OCI-LY3 (cell line): Measurements from ENCODE around the gene BUB1.

Source experiments
- H2AFZ ChIP-seq: fragments of 200-600, 300-600 bp; shearing (Covaris generic); 2 replicates; pipeline ENCODE4 v1.6.0; 2014; ENCODE audit warnings: antibody characterized with exemption, low read depth, low read length
- H3K27ac ChIP-seq: fragments of 200-600, 300-600 bp; sonication (generic); 2 replicates; pipeline ENCODE4 v1.5.1; 2014; ENCODE audit warnings: mild to moderate bottlenecking, low read length, moderate library complexity, mixed read lengths
- H3K27me3 ChIP-seq: fragments of 200-600, 300-600 bp; sonication (generic); 2 replicates; pipeline ENCODE4 v1.6.1; 2014; ENCODE audit warnings: low read depth, low read length, mixed read lengths
- H3K36me3 ChIP-seq: fragments of 200-600, 300-600 bp; sonication (generic); replicated peaks from 2 replicates; pipeline ENCODE3; 2014; ENCODE audit warnings: low read depth, low read length, mixed read lengths
- H3K4me1 ChIP-seq: fragments of 300-600, 200-600 bp; sonication (generic); 2 replicates; pipeline ENCODE4 v1.6.1; 2014; ENCODE audit warnings: low read length, mixed read lengths
- H3K4me2 ChIP-seq: fragments of 200-600, 300-600 bp; sonication (generic); 2 replicates; pipeline ENCODE4 v1.6.1; 2014; ENCODE audit warnings: low read length, mixed read lengths
- H3K4me3 ChIP-seq: fragments of 300-600, 200-600 bp; sonication (generic); 2 replicates; pipeline ENCODE4 v1.5.1; 2014; ENCODE audit warnings: antibody characterized with exemption, mild to moderate bottlenecking, low read length, moderate library complexity
- H3K79me2 ChIP-seq: fragments of 300-600, 200-600 bp; shearing (Covaris generic); 2 replicates; pipeline ENCODE4 v1.6.1; 2014; ENCODE audit warnings: mild to moderate bottlenecking, low read length, mixed read lengths
- H3K9ac ChIP-seq: fragments of 300-600, 200-600 bp; shearing (Covaris generic); 2 replicates; pipeline ENCODE4 v1.6.0; 2014; ENCODE audit warnings: mild to moderate bottlenecking, low read length, moderate library complexity
- H3K9me3 ChIP-seq: fragments of 200-600, 300-600 bp; shearing (Covaris generic); 2 replicates; pipeline ENCODE4 v1.6.1; 2014; ENCODE audit warnings: low read length, mixed read lengths; ENCODE audit not compliant: insufficient read depth
- H4K20me1 ChIP-seq: fragments of 200-600, 300-600 bp; sonication (generic); 2 replicates; pipeline ENCODE4 v1.6.1; 2016; ENCODE audit warnings: low read length, mixed read lengths; ENCODE audit not compliant: insufficient read depth
- CTCF ChIP-seq: fragments of 200-600, 300-600 bp; sonication (generic); IDR thresholded peaks from 2 replicates; pipeline ENCODE4 v1.5.1; 2014; ENCODE audit warnings: antibody characterized with exemption, low read length, low read depth
- EZH2phosphoT487 ChIP-seq: fragments of 200-600 bp; shearing (Covaris generic); IDR thresholded peaks from 2 replicates; pipeline ENCODE4 v1.6.1; 2018; ENCODE audit warnings: antibody characterized with exemption, mixed run types, low read depth

The BUB1 gene

GRCh38 chr2:110644357-110644756, 33.5 kb downstream of the BUB1 start:
- H3K36me3 ChIP-seq, result peaks cover 80% of the 10 kb centered on the region
- no peak overlapping the region for H3K27ac ChIP-seq

GRCh38 chr2:110642360-110642759, 35.5 kb downstream of the BUB1 start:
- Histone ChIP-seq H2AFZ (no peak overlapping the region), H3K36me3 (peaks cover 85% of the 10 kb centered on the region), H3K79me2 (peaks cover 5% of the 10 kb centered on the region; the same call in 1 of the 2 replicates), H3K4me1 (no peaks in the 10 kb centered on the region), H3K4me2 (no peak overlapping the region), H3K9me3 (no peaks in the 10 kb centered on the region), H4K20me1 (peaks cover 5% of the 10 kb centered on the region), H3K9ac (no peak overlapping the region), H3K27me3 (no peaks in the 10 kb centered on the region), H3K4me3 (no peak overlapping the region), H3K27ac (no peak overlapping the region)
- TF ChIP-seq CTCF (no peak), EZH2phosphoT487 (no peak)

More at GRCh38 chr2:110644357-110644756, 33.5 kb downstream of the BUB1 start:
- peaks cover 5% of the 10 kb centered on the region for H4K20me1 ChIP-seq
- H3K79me2 ChIP-seq, result peaks cover 5% of the 10 kb centered on the region; the same call in 1 of the 2 replicates
- H2AFZ ChIP-seq, result no peak overlapping the region
- no peaks in the 10 kb centered on the region for H3K4me1 ChIP-seq
- no peak overlapping the region for H3K4me3 ChIP-seq
- no peak overlapping the region for H3K4me2 ChIP-seq
- no peaks in the 10 kb centered on the region for H3K9me3 ChIP-seq
- no peak for TF ChIP-seq EZH2phosphoT487
- TF ChIP-seq CTCF, result no peak
- no peak overlapping the region for H3K9ac ChIP-seq
- no peaks in the 10 kb centered on the region for H3K27me3 ChIP-seq

- H3K27ac ChIP-seq, result no peak overlapping the region
- no peaks in the 10 kb centered on the region for H3K4me1 ChIP-seq
- no peaks in the 10 kb centered on the region for H3K9me3 ChIP-seq
- no peaks in the 10 kb centered on the region; the same call in 1 of the 2 replicates for H4K20me1 ChIP-seq
- H3K36me3 ChIP-seq, result peaks cover 73% of the 10 kb centered on the region
- no peak overlapping the region for H3K9ac ChIP-seq
- no peaks in the 10 kb centered on the region for H3K79me2 ChIP-seq
- TF ChIP-seq EZH2phosphoT487 (no peak), CTCF (no peak)
- no peak overlapping the region for H2AFZ ChIP-seq
- no peaks in the 10 kb centered on the region for H3K27me3 ChIP-seq
- H3K4me2 ChIP-seq, result no peak overlapping the region
- no peak overlapping the region for H3K4me3 ChIP-seq
Measured at GRCh38 chr2:110639972-110640371, 37.9 kb downstream of the BUB1 start.

GRCh38 chr2:110638952-110639695, 38.7 kb downstream of the BUB1 start:
- Histone ChIP-seq H3K36me3 (peaks cover 76% of the 10 kb centered on the region), H2AFZ (no peak overlapping the region), H3K27ac (no peak overlapping the region), H4K20me1 (no peaks in the 10 kb centered on the region; the same call in 1 of the 2 replicates), H3K79me2 (no peaks in the 10 kb centered on the region), H3K9me3 (no peaks in the 10 kb centered on the region), H3K27me3 (no peaks in the 10 kb centered on the region), H3K4me3 (no peak overlapping the region), H3K4me1 (no peaks in the 10 kb centered on the region), H3K4me2 (no peak overlapping the region), H3K9ac (no peak overlapping the region)
- TF ChIP-seq EZH2phosphoT487, result no peak
- TF ChIP-seq CTCF, result no peak
